ENCODE results near the gene MCF2L2.

DNA sequence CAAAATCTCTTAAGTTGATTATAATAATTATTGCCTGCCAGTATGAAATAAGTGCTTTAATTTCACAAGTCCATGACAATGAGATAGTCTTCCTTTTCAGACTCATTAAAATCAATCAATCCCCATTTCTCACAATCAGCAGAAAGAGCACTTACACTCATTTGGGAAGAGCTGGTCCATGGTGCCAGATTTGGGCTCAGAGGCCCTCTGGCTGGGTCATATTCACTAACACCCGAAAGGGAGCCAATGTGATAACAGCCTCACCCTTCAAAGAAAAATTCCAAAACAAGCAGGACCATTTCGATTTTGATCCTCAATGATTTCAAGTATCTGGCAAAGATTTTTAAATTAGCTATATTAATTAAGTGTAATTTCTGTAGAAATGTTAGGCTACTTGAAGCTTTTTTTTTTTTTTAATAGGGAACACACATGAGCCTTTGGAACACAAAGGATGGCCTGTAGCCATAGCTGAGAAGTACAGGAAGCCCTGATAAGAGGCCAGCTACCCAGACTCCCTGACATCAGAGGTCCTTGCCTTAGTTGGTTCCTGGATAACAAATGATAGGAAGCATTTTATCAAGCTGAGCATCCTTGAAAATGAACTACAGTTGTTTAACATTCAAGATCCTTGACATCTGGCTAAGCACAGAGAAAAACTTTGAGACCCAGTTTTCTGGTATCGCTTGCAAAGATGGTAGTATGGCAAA is 17.1 kb downstream of the MCF2L2 start:
- TF ChIP-seq, protein P1, sequence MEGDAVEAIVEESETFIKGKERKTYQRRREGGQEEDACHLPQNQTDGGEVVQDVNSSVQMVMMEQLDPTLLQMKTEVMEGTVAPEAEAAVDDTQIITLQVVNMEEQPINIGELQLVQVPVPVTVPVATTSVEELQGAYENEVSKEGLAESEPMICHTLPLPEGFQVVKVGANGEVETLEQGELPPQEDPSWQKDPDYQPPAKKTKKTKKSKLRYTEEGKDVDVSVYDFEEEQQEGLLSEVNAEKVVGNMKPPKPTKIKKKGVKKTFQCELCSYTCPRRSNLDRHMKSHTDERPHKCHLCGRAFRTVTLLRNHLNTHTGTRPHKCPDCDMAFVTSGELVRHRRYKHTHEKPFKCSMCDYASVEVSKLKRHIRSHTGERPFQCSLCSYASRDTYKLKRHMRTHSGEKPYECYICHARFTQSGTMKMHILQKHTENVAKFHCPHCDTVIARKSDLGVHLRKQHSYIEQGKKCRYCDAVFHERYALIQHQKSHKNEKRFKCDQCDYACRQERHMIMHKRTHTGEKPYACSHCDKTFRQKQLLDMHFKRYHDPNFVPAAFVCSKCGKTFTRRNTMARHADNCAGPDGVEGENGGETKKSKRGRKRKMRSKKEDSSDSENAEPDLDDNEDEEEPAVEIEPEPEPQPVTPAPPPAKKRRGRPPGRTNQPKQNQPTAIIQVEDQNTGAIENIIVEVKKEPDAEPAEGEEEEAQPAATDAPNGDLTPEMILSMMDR (conservative IDR thresholded peaks at IDR 0.05; ENCODE audit: low read depth in 2 of 2) = no peak
- no peak for TF ChIP-seq EZH2 (IDR thresholded peaks at IDR 0.05; ENCODE audit: low read depth, unreplicated experiment)
- TF ChIP-seq POLR2AphosphoS5 (IDR thresholded peaks at IDR 0.05; ENCODE audit: low read depth) = no peak
- TF ChIP-seq ZNF331 (CRISPR knock-in tag; IDR thresholded peaks at IDR 0.05; ENCODE audit: low read depth) = no peak
- no peak for TF ChIP-seq CREB1 (CRISPR knock-in tag; IDR thresholded peaks at IDR 0.05; ENCODE audit: low read depth)
- TF ChIP-seq STAT1 (IDR thresholded peaks at IDR 0.05; ENCODE audit: unreplicated experiment) = no peak
- TF ChIP-seq, protein P2, sequence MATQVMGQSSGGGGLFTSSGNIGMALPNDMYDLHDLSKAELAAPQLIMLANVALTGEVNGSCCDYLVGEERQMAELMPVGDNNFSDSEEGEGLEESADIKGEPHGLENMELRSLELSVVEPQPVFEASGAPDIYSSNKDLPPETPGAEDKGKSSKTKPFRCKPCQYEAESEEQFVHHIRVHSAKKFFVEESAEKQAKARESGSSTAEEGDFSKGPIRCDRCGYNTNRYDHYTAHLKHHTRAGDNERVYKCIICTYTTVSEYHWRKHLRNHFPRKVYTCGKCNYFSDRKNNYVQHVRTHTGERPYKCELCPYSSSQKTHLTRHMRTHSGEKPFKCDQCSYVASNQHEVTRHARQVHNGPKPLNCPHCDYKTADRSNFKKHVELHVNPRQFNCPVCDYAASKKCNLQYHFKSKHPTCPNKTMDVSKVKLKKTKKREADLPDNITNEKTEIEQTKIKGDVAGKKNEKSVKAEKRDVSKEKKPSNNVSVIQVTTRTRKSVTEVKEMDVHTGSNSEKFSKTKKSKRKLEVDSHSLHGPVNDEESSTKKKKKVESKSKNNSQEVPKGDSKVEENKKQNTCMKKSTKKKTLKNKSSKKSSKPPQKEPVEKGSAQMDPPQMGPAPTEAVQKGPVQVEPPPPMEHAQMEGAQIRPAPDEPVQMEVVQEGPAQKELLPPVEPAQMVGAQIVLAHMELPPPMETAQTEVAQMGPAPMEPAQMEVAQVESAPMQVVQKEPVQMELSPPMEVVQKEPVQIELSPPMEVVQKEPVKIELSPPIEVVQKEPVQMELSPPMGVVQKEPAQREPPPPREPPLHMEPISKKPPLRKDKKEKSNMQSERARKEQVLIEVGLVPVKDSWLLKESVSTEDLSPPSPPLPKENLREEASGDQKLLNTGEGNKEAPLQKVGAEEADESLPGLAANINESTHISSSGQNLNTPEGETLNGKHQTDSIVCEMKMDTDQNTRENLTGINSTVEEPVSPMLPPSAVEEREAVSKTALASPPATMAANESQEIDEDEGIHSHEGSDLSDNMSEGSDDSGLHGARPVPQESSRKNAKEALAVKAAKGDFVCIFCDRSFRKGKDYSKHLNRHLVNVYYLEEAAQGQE (IDR thresholded peaks at IDR 0.05; ENCODE audit: unreplicated experiment) = no peak
- no peak for TF ChIP-seq EZH2phosphoT487 (IDR thresholded peaks at IDR 0.05; ENCODE audit: unreplicated experiment)

All from GM23338 (cell line).